Duodenal mucosa (tissue), 2 donors: ENCODE measurements around the gene TNFRSF8.

Source experiments
- H3K27ac ChIP-seq: one replicate; pipeline ENCODE4 v1.7.0; 2013; ENCODE audit warnings: low read depth, low read length
- H3K27me3 ChIP-seq, 2 donors: one replicate each; pipeline ENCODE4 v1.7.0; 2013; ENCODE audit warnings: low read length in 2 of 2, control low read depth in 1 of 2; ENCODE audit not compliant: insufficient read depth in 2 of 2, control insufficient read depth in 1 of 2
- H3K36me3 ChIP-seq, 2 donors: one replicate each; pipeline ENCODE4 v1.7.0; 2013; ENCODE audit warnings: low read length in 2 of 2, control low read depth in 1 of 2; ENCODE audit not compliant: insufficient read depth in 2 of 2, control insufficient read depth in 1 of 2
- H3K4me1 ChIP-seq, 2 donors: one replicate each; pipeline ENCODE4 v1.7.0; 2013; ENCODE audit warnings: low read length in 2 of 2, control low read depth in 1 of 2; ENCODE audit not compliant: insufficient read depth in 2 of 2, control insufficient read depth in 1 of 2
- H3K4me3 ChIP-seq, 2 donors: one replicate each; pipeline ENCODE4 v1.7.0; 2013; ENCODE audit warnings: low read length in 2 of 2, low read depth in 1 of 2
- H3K9ac ChIP-seq, 2 donors: one replicate each; pipeline ENCODE4 v1.7.0; 2013; ENCODE audit warnings: low read length in 2 of 2, low read depth in 1 of 2
- H3K9me3 ChIP-seq, 2 donors: one replicate each; pipeline ENCODE4 v1.7.0; 2013; ENCODE audit warnings: low read length in 2 of 2, control low read depth in 1 of 2; ENCODE audit not compliant: control insufficient read depth in 1 of 2

TNFRSF8 gene

DNA sequence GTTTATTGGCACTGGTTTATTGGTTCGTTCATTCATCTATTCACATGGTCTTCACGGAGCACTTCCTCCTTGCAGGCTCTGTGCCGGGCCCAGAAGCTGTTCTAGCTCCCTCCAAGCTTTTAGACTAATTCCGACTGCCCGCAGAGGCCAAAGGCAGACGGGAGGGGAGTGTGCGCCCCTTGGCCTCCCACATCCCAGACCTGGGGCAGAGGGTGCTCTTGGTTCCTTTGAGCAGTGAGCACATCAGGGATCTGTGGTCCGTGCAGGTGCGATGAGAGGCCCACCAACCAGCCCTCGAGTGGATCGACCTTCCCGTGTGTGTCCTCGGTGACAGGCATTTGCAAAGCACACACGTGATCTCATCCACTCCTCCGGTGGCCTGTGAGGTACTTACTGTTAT, 65.0 kb downstream of the TNFRSF8 start:
- no peaks in the 10 kb centered on the region for H3K9me3 ChIP-seq
- H3K27ac ChIP-seq: no peak overlapping the region
- no peaks in the 10 kb centered on the region for H3K27me3 ChIP-seq
- H3K4me3 ChIP-seq: no peak overlapping the region
- no peaks in the 10 kb centered on the region for H3K36me3 ChIP-seq
- H3K4me1 ChIP-seq: peaks cover 17 to 24% of the 10 kb centered on the region in 2 donors
- no peak overlapping the region for H3K9ac ChIP-seq

DNA sequence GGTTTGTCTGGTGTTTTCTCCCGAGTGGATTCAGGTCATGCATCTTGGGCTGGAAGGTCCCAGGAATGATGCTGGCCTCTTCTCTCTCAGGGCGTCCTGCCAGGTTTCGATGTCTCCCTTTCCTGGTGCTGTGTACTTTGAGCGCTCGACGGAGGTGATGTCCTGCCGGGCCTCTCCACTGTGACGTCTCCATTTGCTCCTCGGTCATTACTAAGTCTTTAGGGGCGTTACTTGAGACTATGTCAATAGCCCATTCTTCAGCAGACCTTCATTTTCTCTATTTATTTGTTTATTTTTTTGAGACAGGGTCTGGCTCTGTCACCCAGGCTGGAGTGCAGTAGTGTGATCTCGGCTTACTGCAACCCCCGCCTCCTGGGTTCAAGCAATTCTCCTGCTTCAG, 66.5 kb downstream of the TNFRSF8 start:
- Histone ChIP-seq H3K4me3 (no peak overlapping the region), H3K36me3 (no peaks in the 10 kb centered on the region), H3K27ac (no peak overlapping the region), H3K9me3 (no peaks in the 10 kb centered on the region), H3K9ac (no peak overlapping the region), H3K4me1 (peaks cover 17 to 24% of the 10 kb centered on the region in 2 donors), H3K27me3 (no peaks in the 10 kb centered on the region)

DNA sequence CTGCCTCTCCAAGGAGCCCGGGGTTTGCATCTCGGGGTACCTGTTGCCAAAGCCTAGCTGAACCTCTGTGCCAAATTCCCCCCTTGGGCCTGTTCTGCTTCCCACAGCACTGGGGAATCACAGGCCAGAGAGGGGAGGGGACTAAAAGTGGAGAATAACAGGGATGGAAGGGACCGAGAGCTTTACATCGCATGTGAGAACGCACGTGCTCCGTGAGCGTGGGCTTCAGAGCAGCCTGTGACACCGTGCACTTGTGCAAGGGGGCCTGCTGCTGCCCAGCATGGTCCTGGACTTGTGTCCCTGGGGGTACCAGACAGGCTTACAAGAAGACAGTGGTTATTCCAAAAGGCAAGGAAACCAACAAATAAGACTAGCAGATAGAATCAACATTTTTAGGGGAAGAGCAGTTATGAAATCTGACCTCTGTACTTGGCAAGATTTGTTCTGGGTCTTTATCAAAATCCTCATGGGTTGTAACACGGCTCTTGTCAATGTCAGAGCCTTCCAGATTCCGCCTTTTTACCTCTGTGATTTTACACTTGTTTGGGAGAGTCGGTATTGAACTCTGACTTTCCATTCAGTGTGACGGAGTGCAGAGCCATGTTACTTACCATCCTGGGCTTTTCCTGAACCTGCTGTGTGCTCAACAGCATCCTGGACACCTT, 67.5 kb downstream of the TNFRSF8 start:
- Histone ChIP-seq H3K27me3 (no peaks in the 10 kb centered on the region), H3K36me3 (no peaks in the 10 kb centered on the region), H3K4me3 (no peak overlapping the region), H3K4me1 (peaks cover 11 to 16% of the 10 kb centered on the region in 2 donors), H3K27ac (no peak overlapping the region), H3K9me3 (no peaks in the 10 kb centered on the region), H3K9ac (no peak overlapping the region)

DNA sequence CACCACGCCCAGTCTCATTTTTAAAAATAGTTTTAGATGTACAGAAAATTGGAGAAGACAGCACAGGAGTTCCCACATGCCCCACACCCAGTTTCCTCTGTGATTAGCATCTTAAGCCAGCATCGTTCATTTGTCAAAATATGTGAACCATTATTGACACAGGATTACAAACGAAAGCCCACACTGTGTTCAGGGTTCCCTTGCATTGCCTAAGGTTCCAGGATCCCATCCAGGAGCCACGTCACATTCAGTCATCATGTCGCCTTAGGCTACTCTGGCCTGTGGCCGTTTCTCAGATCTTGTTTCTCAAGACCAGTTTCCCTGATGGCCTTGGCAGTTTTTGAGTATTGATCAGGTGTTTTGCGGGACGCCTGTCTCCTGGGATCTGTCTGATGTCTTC, 69.0 kb downstream of the TNFRSF8 start:
- no peaks in the 10 kb centered on the region for H3K36me3 ChIP-seq
- no peak overlapping the region for H3K4me3 ChIP-seq
- H3K27ac ChIP-seq: no peak overlapping the region
- peaks cover 4 to 8% of the 10 kb centered on the region in 2 donors for H3K4me1 ChIP-seq
- H3K9me3 ChIP-seq: no peaks in the 10 kb centered on the region
- H3K9ac ChIP-seq: no peak overlapping the region
- H3K27me3 ChIP-seq: no peaks in the 10 kb centered on the region

GRCh38 chr1:12134716-12135115, 71.6 kb downstream of the TNFRSF8 start:
- Histone ChIP-seq H3K36me3 (no peaks in the 10 kb centered on the region), H3K4me1 (peaks cover 0 to 8% of the 10 kb centered on the region in 2 donors), H3K9ac (no peak overlapping the region), H3K9me3 (no peaks in the 10 kb centered on the region), H3K27ac (no peak overlapping the region), H3K4me3 (no peak overlapping the region), H3K27me3 (no peaks in the 10 kb centered on the region)

- no peak overlapping the region for H3K27ac ChIP-seq
- no peaks in the 10 kb centered on the region for H3K36me3 ChIP-seq
- H3K9me3 ChIP-seq: no peaks in the 10 kb centered on the region
- peaks cover 0 to 8% of the 10 kb centered on the region in 2 donors for H3K4me1 ChIP-seq
- H3K4me3 ChIP-seq: no peak overlapping the region
- H3K27me3 ChIP-seq: no peaks in the 10 kb centered on the region
- no peak overlapping the region for H3K9ac ChIP-seq
Measured at GRCh38 chr1:12135612-12136011, 72.5 kb downstream of the TNFRSF8 start.

DNA sequence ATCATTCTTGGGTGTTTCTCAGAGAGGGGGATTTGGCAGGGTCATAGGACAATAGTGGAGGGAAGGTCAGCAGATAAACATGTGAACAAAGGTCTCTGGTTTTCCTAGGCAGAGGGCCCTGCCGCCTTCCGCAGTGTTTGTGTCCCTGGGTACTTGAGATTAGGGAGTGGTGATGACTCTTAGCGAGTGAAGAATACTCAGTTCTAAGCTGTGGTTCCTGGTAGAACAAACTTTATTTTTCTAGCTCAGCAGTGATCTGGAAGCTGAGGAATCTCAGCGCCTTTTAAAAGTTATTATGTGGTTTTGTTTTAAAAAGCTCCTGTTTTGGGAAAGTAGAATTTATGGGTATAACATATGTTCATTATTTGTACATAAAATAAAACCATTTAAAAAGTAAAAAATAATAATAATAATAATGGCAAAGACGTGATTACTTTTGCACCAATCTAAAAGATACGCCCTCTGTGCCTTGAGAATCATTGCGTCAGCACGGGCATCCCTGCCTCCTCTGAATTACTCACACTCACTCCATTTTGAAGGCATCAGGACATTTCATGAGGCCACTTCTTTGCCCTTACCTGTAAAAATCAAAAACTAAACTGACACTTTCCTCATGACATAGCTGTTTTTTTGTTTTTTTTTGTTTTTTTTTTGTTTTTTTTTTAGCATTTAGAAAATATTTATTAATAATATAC, 74.0 kb downstream of the TNFRSF8 start:
- Histone ChIP-seq H3K4me1 (peaks cover 0 to 11% of the 10 kb centered on the region in 2 donors), H3K4me3 (no peak overlapping the region), H3K9me3 (no peaks in the 10 kb centered on the region), H3K9ac (no peak overlapping the region), H3K27me3 (no peaks in the 10 kb centered on the region), H3K27ac (no peak overlapping the region), H3K36me3 (no peaks in the 10 kb centered on the region)

- no peaks in the 10 kb centered on the region for H3K9me3 ChIP-seq
- H3K4me3 ChIP-seq: no peak overlapping the region
- no peak overlapping the region for H3K27ac ChIP-seq
Measured at GRCh38 chr1:12138196-12139168, 75.4 kb downstream of the TNFRSF8 start.

DNA sequence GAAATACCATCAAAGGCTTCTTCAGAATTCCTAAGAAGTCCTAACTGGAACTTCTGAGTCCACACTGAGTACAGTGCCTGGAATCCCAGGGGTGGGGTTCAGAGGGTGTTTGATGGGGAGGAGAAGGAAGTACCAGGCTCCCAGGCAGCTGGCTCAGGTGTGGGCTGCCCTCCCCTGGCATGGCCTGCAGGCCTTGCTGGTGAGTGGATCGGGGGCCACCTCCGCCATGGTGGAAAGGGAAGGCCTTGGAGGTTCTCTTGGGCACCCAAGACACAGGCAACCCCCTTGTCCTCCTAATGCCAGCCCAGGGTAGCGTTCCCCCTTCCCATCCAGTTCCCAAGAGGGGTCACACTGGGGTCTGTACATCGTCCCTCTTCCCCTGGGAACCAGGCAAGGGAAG, 76.9 kb downstream of the TNFRSF8 start:
- Histone ChIP-seq H3K9me3 (no peaks in the 10 kb centered on the region), H3K36me3 (no peaks in the 10 kb centered on the region), H3K27ac (no peak overlapping the region), H3K27me3 (no peaks in the 10 kb centered on the region), H3K4me1 (peaks cover 15 to 27% of the 10 kb centered on the region in 2 donors), H3K9ac (no peak overlapping the region), H3K4me3 (no peak overlapping the region)

More at GRCh38 chr1:12138196-12139168, 75.4 kb downstream of the TNFRSF8 start:
- no peaks in the 10 kb centered on the region for H3K27me3 ChIP-seq
- H3K36me3 ChIP-seq: no peaks in the 10 kb centered on the region
- peaks cover 3 to 11% of the 10 kb centered on the region in 2 donors for H3K4me1 ChIP-seq
- no peak overlapping the region for H3K9ac ChIP-seq
